HG02798 (cell line): ENCODE results near the gene HOXD13.

ENCODE experiments used
- ATAC-seq: cut with Tn5 transposase; IDR thresholded peaks from one replicate; pipeline ENCODE4 v1.9.1; 2021; ENCODE audit warnings: mild to moderate bottlenecking; ENCODE audit not compliant: unreplicated experiment, poor library complexity

HOXD13 gene

DNA sequence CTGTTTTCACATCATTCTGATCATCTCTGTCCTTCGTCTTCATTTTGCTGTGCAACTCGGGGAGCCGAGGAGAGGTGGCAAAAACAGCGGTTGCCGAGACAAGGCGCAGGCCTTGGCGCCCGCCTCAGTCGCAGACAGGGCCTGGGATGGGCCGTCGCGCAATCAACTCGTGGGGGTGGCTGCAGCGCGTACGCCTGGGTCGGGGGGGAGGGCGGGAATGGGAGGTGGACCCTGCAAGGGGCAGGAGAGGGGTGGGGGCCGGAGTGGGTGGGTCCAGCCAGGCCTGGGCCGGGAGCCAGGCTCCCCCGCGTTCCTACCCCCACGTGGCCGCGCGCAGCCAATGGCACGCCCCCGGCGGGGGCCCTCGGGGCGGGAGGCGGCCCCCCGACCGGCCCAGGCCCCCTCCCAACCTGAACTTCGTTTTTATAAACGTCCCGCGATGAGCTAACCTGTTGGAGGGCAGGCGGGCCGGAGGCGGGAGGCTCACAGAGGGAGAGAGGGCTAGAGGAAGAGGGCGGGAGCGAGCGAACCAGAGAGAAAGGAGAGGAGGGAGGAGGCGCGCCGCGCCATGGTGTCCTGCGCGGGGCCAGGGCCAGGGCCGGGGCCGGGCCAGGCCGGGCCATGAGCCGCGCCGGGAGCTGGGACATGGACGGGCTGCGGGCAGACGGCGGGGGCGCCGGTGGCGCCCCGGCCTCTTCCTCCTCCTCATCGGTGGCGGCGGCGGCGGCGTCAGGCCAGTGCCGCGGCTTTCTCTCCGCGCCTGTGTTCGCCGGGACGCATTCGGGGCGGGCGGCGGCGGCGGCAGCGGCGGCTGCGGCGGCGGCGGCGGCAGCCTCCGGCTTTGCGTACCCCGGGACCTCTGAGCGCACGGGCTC is at the start of gene HOXD13:
HOXD13 (plus strand) TSS at position 452 of the 875 bp plus-strand sequence; CDS start at position 622, 170 bp downstream.
- ATAC-seq = no peak

DNA sequence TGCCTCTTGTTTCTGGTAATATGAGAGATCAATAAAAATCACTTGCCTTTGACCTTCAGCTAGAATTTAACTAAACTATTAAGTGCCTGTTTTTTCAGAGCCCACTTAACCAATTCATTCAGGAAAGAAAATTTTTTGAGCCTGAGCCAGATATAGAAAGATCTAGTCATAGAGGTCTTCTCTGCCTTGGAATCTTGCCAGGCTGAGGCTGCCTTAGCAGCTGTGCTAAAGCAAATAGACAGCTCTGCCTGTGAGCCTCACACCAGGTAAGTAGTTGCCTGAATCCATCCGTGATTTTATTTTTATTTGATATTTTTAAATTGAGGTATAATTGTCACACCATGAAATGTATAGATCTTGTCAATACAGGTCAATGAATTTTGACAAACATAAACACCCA is 36.1 kb upstream of the HOXD13 start:
- no peak for ATAC-seq

DNA sequence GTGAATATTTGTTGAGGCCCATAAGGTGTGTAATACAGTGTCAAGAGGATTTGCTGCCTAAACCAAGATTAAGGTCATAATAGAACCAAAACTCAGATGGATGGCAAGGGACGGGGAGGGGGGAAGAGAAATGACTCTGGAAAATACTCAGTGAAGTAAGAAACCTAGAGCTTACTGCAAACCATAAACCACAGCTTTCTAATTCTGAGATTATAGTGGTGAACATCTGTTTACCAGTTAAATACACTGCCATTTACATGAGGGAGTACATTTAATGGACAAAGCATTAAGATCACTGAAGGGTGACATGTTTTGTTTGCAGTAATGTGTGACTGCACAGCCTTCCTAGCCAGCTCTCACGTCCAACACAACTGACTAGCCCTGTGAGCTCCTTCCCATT is 28.6 kb upstream of the HOXD13 start:
- ATAC-seq = no peak

DNA sequence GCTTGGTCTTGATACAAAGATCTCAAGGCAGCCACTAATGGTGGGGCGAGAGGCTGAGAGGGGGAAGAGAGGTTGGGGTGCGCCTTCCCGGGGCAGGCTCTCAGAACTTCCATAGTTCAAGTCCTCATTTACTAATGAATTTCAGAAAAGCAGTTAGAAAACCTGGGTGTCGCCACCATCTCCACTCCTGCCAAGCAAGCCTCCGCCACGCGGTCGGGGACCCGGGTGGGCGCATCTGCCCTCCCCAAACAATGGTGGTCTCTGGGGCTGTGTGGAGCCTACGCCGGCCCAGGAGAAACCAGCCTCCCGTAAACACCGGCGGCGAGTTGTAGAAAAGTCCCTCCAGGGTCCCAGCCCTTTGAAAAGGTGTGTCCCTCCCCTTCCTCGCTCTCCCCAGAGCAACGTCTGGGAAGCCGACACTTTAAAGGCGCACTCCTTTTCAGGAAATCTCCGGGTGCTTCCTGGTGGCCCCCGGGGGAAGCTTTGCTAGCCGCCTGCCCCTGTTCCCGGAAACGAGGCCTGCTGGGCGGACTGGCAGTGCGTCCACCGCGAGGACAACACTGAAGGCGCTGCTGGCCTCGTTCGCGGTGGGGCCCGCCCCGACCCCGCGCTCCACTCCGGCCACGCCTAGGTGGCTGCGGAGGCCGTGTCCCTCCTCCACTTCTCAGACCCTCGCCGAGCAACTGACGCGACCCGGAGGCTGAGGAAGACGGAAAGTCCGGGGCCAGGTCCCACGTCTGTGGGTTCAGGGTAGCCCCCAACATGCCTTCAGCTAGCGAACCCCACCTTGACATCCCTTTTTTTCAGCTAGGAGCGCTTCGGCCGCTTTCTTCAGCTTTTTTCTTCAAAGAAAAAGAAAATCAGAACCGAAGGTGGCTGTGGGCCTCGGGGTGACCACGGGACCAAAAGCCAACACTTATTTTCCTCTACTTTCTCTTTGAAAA is 25.6 kb upstream of the HOXD13 start:
- no peak for ATAC-seq

DNA sequence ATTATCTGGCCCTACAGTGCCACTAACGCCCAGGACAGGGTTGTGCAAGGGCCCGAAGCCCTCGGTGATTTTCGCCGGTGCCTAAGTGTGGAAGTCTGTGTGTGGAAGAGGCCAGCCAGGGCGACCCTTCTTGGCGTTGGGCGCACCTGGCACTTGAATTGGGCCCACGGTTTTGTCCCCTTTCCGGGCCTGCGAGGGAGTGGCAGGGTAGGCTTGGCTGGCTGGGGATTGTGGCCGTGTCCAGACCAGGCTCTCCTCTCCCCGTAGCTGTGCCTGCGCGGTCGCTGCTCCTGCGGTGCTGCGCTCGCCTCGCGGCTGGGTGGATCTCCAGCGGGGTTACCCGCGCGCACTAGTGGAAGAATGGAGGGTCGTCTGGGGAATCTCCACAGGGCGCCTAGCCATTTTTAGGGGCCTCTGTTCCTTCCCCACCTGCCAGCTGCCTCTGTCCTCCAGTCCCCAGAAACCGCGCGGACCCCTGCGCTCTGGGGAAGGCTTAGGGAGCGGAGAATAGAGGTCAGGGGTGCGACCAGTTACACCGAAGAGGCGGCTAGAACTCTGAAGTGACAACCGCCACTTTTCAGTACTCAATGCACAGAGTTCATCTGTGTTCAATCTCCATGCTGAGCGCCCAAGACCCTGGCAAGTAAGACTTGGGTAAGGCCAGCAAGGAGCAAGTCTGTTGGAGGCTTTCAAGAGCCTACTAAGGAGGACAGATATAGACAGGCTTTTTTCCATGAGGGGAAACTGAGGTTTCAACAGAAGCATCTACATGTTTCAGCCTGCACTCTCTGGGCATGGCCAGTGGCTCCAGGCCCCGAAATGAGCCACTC is 24.7 kb upstream of the HOXD13 start:
- ATAC-seq = no peak

DNA sequence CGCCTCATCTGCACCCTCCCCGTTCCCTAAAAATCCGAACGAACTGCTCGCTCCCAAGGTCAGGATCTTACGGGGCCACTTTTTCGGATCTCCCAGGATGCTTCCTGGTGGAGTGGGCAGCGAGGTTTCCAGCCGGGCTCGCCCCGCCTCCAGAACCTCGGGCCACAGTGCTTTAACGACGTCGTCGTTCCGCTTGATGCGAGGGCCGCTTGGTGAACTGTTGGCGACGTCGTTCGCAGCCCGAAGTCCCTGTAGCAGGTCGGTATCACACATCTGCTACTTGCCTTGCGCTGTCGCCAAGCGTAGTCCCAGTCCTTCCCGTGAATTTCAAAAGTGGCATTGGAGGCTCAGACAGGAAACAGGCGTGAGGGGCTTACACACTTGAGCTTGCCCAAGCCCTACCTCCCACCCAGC is 24.1 kb upstream of the HOXD13 start:
- ATAC-seq = no peak

DNA sequence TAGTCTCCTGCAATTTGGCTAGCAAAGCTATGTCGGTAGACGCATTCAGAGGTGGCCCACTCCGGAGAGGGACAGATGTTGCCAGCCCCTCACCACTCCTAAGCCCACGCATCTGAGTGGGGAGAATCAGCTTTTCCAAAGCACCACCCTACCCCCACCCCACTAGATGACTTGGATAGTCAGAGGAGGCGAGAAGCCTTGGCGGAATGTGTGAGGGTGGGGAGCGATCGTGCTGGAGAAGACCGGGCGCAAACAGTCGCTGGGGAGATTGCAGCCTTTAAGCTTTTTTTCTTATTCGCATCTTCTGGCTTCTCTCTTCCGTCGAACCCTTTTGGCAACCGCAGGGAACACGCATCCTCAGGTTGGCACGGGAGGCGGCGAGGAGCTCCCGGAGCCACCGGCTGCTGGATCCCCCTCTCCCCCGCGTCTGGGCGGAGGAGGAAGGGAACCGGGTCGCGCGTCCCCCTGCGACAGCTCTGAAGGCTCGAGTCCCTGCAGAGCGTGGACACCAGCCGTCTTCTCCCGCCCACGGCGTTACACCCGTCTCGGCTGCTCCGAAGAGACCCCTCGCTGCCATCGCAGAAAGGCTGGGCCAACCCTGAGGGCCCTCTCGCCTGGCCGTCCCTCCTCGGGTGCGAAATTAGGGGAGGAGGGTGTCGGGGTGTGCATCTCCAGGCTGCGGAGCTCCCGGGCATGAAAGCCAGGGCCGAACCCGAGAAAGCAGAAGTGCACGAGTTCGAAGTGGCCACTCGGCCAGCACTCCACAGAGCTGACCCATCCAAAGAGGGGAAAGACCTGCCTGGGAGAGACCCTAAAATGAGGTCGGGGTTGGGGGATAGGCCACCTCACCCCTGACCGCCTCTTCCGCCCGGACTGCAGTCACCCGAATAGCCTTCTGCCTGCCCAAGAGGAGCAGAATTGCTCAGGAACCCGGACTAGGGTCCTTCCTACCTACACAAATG is 20.9 kb upstream of the HOXD13 start:
- no peak for ATAC-seq

DNA sequence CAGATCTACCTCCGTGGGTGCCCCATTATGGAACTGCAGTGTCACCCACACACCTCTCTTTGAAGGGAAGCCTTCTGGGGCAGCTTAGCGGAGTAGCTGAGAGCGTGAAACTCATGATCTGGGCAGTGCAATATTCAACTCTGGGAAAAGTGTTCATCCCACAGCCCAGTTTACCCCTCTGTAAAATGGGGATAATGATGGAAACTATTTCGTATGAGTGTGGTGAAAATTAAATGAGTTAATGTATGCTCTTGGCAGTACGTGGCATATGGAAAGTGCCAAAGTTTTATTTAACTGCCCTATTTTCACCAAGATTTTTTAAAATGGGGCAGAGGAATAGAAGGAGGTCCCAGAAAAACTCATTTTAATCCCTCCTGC is 20.2 kb upstream of the HOXD13 start:
- no peak for ATAC-seq

DNA sequence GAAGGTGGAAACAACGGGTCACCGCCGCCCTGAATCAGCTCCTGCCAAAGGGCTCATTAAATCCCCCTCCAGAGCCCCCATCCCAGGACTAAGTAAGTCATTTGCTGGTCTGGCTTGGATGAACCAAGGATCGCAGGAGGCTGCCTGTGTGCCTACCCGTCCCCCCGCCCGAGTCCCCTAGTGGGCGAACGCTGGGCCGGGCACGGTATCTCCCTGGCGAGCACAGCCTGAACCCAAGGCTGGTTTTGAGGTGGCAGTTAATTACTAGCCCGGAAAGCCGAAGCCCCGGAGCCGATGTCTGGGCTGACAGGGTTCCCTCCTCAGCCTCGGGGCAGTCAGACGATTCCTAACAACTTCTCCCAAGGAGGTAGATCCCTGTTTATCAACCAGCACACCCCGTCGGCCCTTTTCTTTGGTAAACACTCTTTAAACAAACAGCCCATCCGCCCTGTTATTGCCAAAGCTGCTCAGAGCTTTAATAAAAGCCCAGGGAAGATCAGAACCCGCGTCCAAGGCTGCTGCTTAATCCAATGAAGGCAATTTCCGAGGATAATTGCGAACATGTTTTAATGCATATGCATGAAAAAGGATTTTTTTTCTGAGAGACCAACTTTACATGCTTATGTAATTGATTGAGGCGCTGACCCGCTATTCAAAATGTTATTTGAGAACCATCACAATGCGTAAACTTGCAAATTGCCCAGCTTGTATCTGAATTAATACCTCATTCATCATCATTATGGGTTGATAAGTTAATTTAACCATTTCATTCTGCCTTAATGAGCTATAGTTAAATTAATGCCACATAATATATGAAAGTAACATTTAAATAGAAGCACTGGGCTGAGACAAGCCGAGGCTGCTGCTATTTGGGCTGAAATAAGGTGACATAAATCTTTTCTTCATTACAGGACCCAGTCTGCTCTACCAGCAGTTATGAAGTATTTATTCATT is 19.3 kb upstream of the HOXD13 start:
- no peak for ATAC-seq

DNA sequence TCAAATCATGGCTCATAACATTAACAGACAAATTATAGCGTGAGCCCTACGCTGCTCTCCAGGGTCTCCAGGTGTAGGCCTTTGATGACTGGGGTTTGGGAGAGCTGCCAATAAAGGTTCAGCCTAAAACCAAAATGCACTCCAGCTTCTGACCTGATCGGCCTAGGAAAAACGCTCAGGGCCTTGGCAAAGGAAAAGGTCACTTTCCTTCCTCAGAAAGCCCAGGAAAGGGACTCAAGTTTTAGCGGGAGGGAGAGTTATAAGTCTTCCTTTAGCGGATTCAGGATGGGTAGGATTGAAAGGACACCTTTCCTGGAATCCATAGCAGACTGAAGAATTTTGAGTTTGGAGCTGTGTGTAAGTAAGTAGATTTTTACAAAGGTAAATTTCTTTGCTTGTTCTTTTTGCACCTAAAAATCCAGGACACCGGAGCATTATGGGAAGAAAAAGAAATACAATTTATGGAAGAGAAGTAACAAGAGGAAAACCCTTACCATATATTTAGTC is 17.5 kb upstream of the HOXD13 start:
- ATAC-seq = no peak

DNA sequence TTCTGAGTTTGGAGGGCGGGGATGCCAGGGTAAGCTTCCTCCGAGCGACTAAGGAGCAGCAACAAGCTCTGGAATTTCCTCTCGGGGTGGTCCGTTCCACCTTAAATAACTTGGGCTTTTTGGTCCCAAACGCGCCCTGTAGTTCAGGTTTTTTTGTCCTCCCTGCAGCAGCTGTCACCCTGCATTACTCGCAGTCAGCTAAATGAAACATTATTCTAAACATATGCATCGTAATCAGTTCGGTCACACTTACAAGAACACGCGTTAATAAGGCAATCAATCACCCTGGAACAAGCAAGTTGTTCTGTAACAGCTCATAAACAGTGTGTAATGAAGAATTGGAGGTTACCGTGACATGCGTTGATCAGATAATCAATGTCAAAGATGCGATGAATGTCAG is 17.0 kb upstream of the HOXD13 start:
- no peak for ATAC-seq

DNA sequence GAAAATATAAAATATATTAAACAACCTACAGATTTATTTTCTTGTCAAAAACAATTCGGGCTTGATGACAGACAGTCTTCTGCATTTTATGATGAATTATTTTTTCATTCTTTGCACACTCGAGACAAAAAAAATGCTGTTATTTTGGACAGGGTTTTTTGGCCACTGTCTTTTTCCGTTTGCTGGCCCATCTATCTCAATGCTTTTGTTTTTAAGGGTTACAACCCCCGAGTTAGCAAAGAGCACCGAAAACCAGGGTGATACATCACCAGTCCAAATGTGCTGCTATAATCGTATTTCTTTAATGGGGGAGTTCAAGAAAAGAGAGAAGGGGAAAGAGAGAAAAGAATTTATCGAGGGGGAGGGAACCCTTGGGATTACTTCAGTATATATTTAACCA is 16.5 kb upstream of the HOXD13 start:
- ATAC-seq = no peak

DNA sequence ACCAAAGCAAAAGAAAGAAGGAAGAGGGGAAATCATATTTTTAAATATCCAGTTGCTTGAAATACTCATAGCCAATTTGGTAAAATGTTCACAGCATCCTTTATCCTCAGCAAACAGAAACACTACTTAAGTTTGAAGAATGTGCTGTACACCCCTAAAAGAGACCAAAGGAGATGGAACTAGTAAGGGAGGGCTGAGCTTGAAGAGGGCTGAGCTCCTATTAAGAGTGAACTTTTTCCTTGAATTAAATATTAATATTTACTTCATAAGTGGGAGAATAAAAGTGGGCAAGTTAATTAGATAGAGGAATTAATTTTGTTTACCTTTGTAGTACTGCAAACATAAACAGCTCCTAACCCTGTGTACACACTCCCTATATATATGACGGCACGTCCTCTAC is 15.7 kb upstream of the HOXD13 start:
- ATAC-seq = no peak

DNA sequence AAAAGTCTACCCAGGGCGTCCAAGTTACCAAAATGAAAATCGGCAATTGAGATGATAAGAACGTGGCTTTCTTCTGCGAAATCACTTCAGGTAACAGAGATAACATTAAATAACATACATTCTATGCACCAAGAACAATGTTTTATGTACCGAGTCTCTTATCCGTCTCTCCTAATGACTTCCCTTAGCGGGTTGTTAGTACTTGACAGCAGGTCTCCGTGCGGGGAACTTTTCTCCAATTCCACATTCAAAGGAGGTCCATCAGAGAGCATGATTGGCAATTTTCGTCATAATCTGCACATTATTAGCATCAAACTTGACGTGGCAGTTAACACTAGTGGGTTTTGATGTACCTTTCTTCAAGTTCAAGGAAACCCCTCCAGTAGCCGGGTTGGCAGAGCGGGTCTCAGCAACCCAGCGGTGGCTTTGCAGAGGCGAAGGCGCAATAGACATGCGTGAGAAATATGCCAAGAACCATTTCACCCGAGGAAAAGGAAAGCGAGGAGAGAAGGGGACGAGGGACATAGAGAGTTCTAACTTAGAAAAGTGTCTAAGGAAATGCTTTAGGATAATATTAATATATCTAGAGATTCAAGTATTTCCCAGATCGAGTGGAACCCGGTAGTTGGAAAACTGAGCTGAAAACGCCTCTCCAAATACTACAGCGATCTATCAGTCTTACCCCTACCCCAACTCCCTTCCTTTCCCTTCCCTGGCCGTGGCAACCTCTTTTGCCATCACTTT is 13.8 kb upstream of the HOXD13 start:
- ATAC-seq = no peak

DNA sequence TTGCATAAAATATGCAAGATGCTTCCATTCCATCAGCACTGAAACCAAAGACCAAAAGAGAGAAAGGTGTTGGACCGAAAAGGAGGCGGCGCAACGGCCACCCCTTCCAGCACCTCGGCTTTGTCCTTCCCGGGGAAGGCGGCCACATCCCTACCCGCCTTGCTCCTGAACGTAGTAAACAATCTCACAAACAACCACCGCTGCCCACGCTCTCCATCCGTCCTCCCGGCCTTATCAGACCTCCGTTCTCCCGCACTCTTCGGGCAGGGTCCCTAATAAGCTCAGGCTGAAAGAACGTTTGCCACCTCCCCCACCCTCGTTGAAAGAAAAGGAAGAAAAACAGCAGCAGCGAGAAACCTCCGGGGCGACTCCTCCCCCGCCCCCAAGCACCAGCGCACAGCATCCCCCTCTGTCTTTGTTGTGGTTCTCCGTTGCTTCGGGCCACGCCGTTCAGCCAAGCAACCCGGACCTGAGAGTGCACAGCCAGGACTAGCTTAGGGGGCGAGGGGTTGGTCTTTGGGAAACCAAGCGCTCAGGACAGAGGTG is 13.2 kb upstream of the HOXD13 start:
- no peak for ATAC-seq

DNA sequence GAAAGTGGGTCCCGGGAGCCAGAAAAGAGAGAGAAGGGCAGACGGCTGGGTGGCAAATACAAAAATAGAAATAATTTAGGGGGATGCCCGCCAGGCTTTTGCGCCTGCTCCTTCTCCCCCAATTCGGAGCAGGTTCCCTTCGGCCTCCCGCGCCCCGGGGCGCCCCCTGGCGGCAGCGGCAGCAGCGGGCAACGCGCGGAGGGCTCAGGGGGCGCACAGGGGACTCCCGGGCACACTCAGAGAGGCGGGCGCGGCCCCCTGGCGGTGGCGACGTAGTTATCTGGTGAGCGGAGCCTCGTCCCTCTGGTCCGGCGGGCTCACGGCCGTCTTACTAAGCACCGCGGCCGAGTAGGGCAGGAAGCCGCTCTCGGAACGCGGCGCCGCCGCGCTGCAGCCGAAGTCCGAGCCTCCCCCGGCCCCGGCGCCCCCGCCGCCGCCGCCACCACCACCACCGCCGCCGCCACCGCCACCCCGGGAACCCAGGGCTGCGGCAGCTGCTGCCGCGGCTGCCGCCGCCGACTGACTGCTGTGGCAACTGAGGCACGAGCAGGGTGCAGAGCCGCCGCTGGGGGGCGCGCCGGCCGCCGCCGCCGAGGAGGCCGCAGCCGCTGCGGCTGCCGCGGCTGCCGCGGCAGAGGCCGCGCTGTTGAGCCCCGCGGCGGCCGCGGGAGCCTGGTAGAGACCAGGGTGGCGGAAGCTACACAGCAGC is 12.5 kb upstream of the HOXD13 start:
- ATAC-seq = no peak
